Activated naive CD4-positive, alpha-beta T cell treated with anti-CD3 and anti-CD28 coated beads for 36 hours (primary cell): ENCODE measurements around the gene NAA40. TPM values are rescaled to one million over a fixed set of nuclear protein-coding genes. Genes with fewer than 3 reads are reported as not detected.

ENCODE experiments used
- CTCF ChIA-PET: fragments of 350-600 bp; sonication (Branson Sonifier 250); formaldehyde crosslinking; loops from one replicate; lab custom pipeline; 2021; ENCODE audit warnings: antibody characterized with exemption; lab: Charles Lee
- DNase-seq: peaks from one replicate; pipeline ENCODE4 v3.0.0-alpha.2; 2020
- H3K27ac Mint-ChIP-seq: one replicate; pipeline ENCODE4 v1.8.0; 2021; ENCODE audit warnings: mild to moderate bottlenecking, mixed read lengths
- H3K27me3 Mint-ChIP-seq: one replicate; pipeline ENCODE4 v1.8.0; 2021; ENCODE audit warnings: low read depth, mixed read lengths
- H3K36me3 Mint-ChIP-seq: one replicate; pipeline ENCODE4 v1.8.0; 2021; ENCODE audit warnings: low read depth, mixed read lengths
- H3K4me1 Mint-ChIP-seq: one replicate; pipeline ENCODE4 v1.8.0; 2021; ENCODE audit warnings: low read depth, mixed read lengths
- H3K4me3 Mint-ChIP-seq: one replicate; pipeline ENCODE4 v1.8.0; 2021; ENCODE audit warnings: mild to moderate bottlenecking, moderate library complexity, mixed read lengths
- H3K9me3 Mint-ChIP-seq: one replicate; pipeline ENCODE4 v1.8.0; 2021; ENCODE audit warnings: mixed read lengths
- intact Hi-C: fragments of 100-400 bp; cut with micrococcal nuclease; formaldehyde crosslinking; loops from one replicate; pipeline ENCODE4 v1.15.1; 2023
- total RNA-seq, 2 experiments: library from RNA; stranded (reverse); gene quantifications; one replicate each; pipeline ENCODE4 v1.2.3, GENCODE V29; 2021

NAA40 gene
- total RNA-seq, 2 experiments from 2014 or later = 10.3 to 13.2 TPM

- no peaks in the 10 kb centered on the region for H3K27me3 Mint-ChIP-seq
- H3K36me3 Mint-ChIP-seq = no peaks in the 10 kb centered on the region
- H3K27ac Mint-ChIP-seq = no peak overlapping the region
- CTCF ChIA-PET = interaction anchor here (1.4 to 4.1 kb wide), 2 partner anchors 84 to 86 kb away, joined by 3 to 30 read pairs; partner anchors contain the start of gene MARK2
- no peaks in the 10 kb centered on the region for H3K9me3 Mint-ChIP-seq
- H3K4me1 Mint-ChIP-seq = peaks cover 6% of the 10 kb centered on the region
- intact Hi-C loops = no loop called here
- DNase-seq = no peak
- no peak overlapping the region for H3K4me3 Mint-ChIP-seq
These were observed 16.1 kb upstream of the NAA40 start for GRCh38 chr11:63922673-63923192.

GRCh38 chr11:63923319-63923718 lies 15.5 kb upstream of the NAA40 start:
- CTCF ChIA-PET = interaction anchor here (1.4 kb wide), 1 partner anchor 85 kb away, joined by 3 read pairs; the partner anchor contains the start of gene MARK2
- DNase-seq = no peak
- peaks cover 6% of the 10 kb centered on the region for H3K4me1 Mint-ChIP-seq

DNA sequence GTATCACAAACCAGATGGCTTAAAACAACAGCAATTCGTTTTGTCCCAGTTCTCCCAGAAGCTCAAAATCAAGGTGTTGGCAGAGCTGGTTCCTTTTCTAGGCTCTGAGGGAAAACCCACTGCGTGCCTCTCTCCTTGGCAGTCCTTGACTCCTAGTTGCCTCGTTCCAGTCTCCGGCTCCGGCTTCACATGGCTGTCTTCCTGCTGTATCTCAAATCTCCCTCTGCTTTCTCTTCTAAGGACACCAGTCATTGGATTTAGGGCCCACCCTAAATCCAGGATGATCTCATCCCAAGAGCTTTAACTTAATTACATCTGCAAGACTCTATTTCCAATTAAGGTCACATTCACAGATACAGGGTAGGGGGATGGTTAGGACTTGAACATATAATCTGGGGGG lies 9.2 kb upstream of the NAA40 start:
- H3K27ac Mint-ChIP-seq = no peak overlapping the region
- no peaks in the 10 kb centered on the region for H3K36me3 Mint-ChIP-seq
- no peaks in the 10 kb centered on the region for H3K27me3 Mint-ChIP-seq
- CTCF ChIA-PET = interaction anchor here (0.7 kb wide), 1 partner anchor 92 kb away, joined by 4 read pairs; no protein-coding TSS in a partner anchor
- no peak for DNase-seq
- no peaks in the 10 kb centered on the region for H3K4me1 Mint-ChIP-seq
- intact Hi-C loops = no loop called here
- H3K9me3 Mint-ChIP-seq = no peaks in the 10 kb centered on the region
- no peak overlapping the region for H3K4me3 Mint-ChIP-seq

More at GRCh38 chr11:63923319-63923718, 15.5 kb upstream of the NAA40 start:
- Mint-ChIP-seq H3K27me3 (no peaks in the 10 kb centered on the region), H3K4me3 (no peak overlapping the region), H3K27ac (no peak overlapping the region), H3K9me3 (no peaks in the 10 kb centered on the region), H3K36me3 (no peaks in the 10 kb centered on the region)
- intact Hi-C loops = no loop called here

- CTCF ChIA-PET = no interaction called here
- Mint-ChIP-seq H3K27ac (no peak overlapping the region), H3K27me3 (no peaks in the 10 kb centered on the region), H3K4me3 (no peak overlapping the region), H3K9me3 (no peaks in the 10 kb centered on the region), H3K4me1 (no peaks in the 10 kb centered on the region), H3K36me3 (no peaks in the 10 kb centered on the region)
- intact Hi-C loops = no loop called here
- no peak for DNase-seq
These were observed 7.8 kb upstream of the NAA40 start for GRCh38 chr11:63931045-63931444.

DNA sequence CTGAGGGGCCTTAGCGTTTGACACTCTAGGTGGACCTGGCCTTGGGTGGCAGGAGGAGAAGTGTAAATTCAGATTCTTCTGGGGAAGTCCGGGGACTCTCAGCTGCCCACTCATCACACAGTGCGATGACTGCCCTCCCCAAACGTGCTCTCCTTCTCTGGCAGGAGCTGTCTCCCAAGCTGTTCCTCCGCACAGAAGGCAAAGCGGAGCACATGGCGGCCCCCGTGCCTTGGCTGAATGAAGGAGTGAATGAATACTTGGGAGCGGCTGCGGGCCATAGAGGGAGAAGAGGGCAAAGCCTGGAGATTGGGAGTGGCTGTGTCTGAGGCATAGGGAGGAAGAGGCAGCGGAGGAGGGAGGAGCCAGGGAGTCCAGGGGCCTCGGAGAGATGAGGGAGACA lies 6.9 kb upstream of the NAA40 start:
- H3K4me1 Mint-ChIP-seq = no peaks in the 10 kb centered on the region
- H3K27me3 Mint-ChIP-seq = no peaks in the 10 kb centered on the region
- no peaks in the 10 kb centered on the region for H3K36me3 Mint-ChIP-seq
- no peak overlapping the region for H3K4me3 Mint-ChIP-seq
- intact Hi-C loops = no loop called here
- CTCF ChIA-PET = no interaction called here
- H3K9me3 Mint-ChIP-seq = no peaks in the 10 kb centered on the region
- no peak for DNase-seq
- no peak overlapping the region for H3K27ac Mint-ChIP-seq

DNA sequence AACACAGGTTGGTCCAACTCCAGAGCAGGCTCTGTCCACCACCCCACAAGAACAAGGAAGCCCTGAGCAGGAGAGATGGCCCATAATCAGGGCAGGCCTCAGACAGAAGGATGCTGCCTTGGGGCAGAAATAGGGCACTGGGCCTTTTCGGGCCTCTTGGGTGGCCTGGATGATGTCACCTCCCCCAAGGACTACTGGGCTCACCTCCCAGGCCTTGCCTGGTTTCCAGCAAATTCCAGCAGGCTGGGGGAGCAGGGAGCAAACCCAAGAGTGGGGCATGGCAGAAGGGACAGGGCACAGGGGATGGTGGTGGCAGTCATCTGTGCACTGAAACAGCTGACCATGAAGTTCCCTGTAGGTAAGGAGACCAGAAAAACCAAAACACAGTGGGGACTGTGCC lies 5.3 kb upstream of the NAA40 start:
- no peak overlapping the region for H3K4me3 Mint-ChIP-seq
- no peaks in the 10 kb centered on the region for H3K36me3 Mint-ChIP-seq
- no peak for DNase-seq
- no peak overlapping the region for H3K27ac Mint-ChIP-seq
- no peaks in the 10 kb centered on the region for H3K9me3 Mint-ChIP-seq
- CTCF ChIA-PET = interaction anchor here (1.4 to 2.7 kb wide), 2 partner anchors 13 to 96 kb away, joined by 5 to 16 read pairs; no protein-coding TSS in a partner anchor
- H3K4me1 Mint-ChIP-seq = peaks cover 3% of the 10 kb centered on the region
- intact Hi-C loops = no loop called here
- no peaks in the 10 kb centered on the region for H3K27me3 Mint-ChIP-seq

- intact Hi-C loops = loop anchor here (1.0 to 5.0 kb wide), 5 partner anchors 21 to 171 kb away; partner anchors contain the start of genes COX8A, RCOR2 and ZFTA
- Mint-ChIP-seq H3K4me1 (peaks cover 13% of the 10 kb centered on the region), H3K9me3 (no peaks in the 10 kb centered on the region), H3K36me3 (no peaks in the 10 kb centered on the region), H3K4me3 (peak overlapping the region; percentile 77), H3K27me3 (no peaks in the 10 kb centered on the region), H3K27ac (peak overlapping the region; percentile 52)
- DNase-seq = peak; percentile 16
- CTCF ChIA-PET = interaction anchor here (0.6 to 2.0 kb wide), 4 partner anchors 8 to 267 kb away, joined by 3 to 6 read pairs (median 3); no protein-coding TSS in a partner anchor
These were observed 906 bp upstream of the NAA40 start for GRCh38 chr11:63937713-63938478.

- peak overlapping the region; percentile 77 for H3K4me3 Mint-ChIP-seq
- no peaks in the 10 kb centered on the region for H3K36me3 Mint-ChIP-seq
- no peaks in the 10 kb centered on the region for H3K27me3 Mint-ChIP-seq
- peaks cover 13% of the 10 kb centered on the region for H3K4me1 Mint-ChIP-seq
- intact Hi-C loops = loop anchor here (2.0 to 5.0 kb wide), 2 partner anchors 73 to 172 kb away; partner anchors contain the start of gene ZFTA
- H3K27ac Mint-ChIP-seq = peak overlapping the region; percentile 44
- H3K9me3 Mint-ChIP-seq = no peaks in the 10 kb centered on the region
- DNase-seq = no peak
- CTCF ChIA-PET = interaction anchor here (2.0 kb wide), 1 partner anchor 102 kb away, joined by 6 read pairs; no protein-coding TSS in a partner anchor
These were observed 642 bp downstream of the NAA40 start for GRCh38 chr11:63939397-63939891.

- Mint-ChIP-seq H3K4me1 (peaks cover 13% of the 10 kb centered on the region), H3K27ac (no peak overlapping the region), H3K36me3 (no peaks in the 10 kb centered on the region), H3K4me3 (peak overlapping the region; percentile 54), H3K9me3 (no peaks in the 10 kb centered on the region), H3K27me3 (no peaks in the 10 kb centered on the region)
- no peak for DNase-seq
- intact Hi-C loops = no loop called here
- CTCF ChIA-PET = no interaction called here
These were observed 2.0 kb downstream of the NAA40 start for GRCh38 chr11:63940786-63941185.

DNA sequence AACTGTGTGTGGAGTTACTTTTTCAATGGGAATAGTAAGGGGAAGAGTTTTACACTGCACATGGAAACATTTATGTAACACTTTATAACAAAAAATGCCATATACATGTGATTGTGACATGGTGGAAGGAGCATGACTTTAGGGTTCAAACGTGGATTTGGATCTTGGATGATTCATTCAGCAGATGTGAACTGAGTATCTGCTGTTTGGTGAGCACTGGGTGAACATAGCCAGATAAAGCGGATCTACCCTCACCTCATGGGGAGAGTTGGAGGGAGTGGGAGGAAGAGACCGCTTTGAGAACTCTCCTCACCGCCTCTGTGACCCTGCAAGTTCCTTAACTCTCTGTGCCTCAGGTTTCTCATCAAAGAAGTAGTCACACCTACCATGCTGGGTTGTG lies 3.1 kb downstream of the NAA40 start:
- Mint-ChIP-seq H3K4me3 (no peak overlapping the region), H3K27me3 (no peaks in the 10 kb centered on the region), H3K4me1 (peaks cover 13% of the 10 kb centered on the region), H3K9me3 (no peaks in the 10 kb centered on the region), H3K27ac (no peak overlapping the region), H3K36me3 (no peaks in the 10 kb centered on the region)
- no peak for DNase-seq
- intact Hi-C loops = no loop called here
- CTCF ChIA-PET = interaction anchor here (2.6 kb wide), 1 partner anchor 105 kb away, joined by 18 read pairs; no protein-coding TSS in a partner anchor

- intact Hi-C loops = no loop called here
- no peak for DNase-seq
- Mint-ChIP-seq H3K36me3 (no peaks in the 10 kb centered on the region), H3K27ac (no peak overlapping the region), H3K4me1 (peaks cover 13% of the 10 kb centered on the region), H3K4me3 (no peak overlapping the region), H3K9me3 (no peaks in the 10 kb centered on the region), H3K27me3 (no peaks in the 10 kb centered on the region)
- CTCF ChIA-PET = interaction anchor here (1.6 to 3.3 kb wide), 3 partner anchors 25 to 106 kb away, joined by 3 to 18 read pairs (median 11); partner anchors contain the start of gene RCOR2
These were observed 4.0 kb downstream of the NAA40 start for GRCh38 chr11:63942803-63943202.

GRCh38 chr11:63944987-63945386 lies 6.2 kb downstream of the NAA40 start:
- Mint-ChIP-seq H3K4me1 (peaks cover 7% of the 10 kb centered on the region), H3K36me3 (peaks cover 2% of the 10 kb centered on the region), H3K27ac (no peak overlapping the region), H3K4me3 (no peak overlapping the region), H3K27me3 (no peaks in the 10 kb centered on the region), H3K9me3 (no peaks in the 10 kb centered on the region)
- intact Hi-C loops = no loop called here
- DNase-seq = no peak
- CTCF ChIA-PET = interaction anchor here (0.6 to 5.9 kb wide), 14 partner anchors 10 to 207 kb away, joined by 3 to 82 read pairs (median 4); partner anchors contain the start of genes MARK2, RCOR2 and ZFTA
